CD4-positive, alpha-beta memory T cell (primary cell): ENCODE results near the gene ENTPD3. TPM values are rescaled to one million over a fixed set of nuclear protein-coding genes. Genes with fewer than 3 reads are reported as not detected.
A peak's percentile ranks its signal among the peaks of the same experiment; 100 is the strongest.

Source experiments
- CTCF ChIA-PET: fragments of 350-600 bp; sonication (Branson Sonifier 250); formaldehyde crosslinking; loops from one replicate; lab custom pipeline; 2021; ENCODE audit warnings: inconsistent platforms; ENCODE audit not compliant: partially characterized antibody; lab: Charles Lee
- POLR2A ChIA-PET: fragments of 350-600 bp; sonication (Branson Sonifier 250); formaldehyde crosslinking; loops from one replicate; lab custom pipeline; 2021; ENCODE audit not compliant: partially characterized antibody; lab: Charles Lee
- DNase-seq, 5 donors: peaks; one replicate each; pipeline versions ENCODE4 v3.0.0 to v3.0.0-alpha.2; 2020 to 2022; ENCODE audit warnings: mixed read lengths in 1 of 5
- H3K27ac ChIP-seq: one replicate; pipeline ENCODE4 v1.7.0; 2013; ENCODE audit warnings: low read depth, low read length
- H3K27me3 ChIP-seq: 2 replicates; pipeline ENCODE4 v1.7.0; 2013; ENCODE audit warnings: mild to moderate bottlenecking, low read length, moderate library complexity; ENCODE audit not compliant: insufficient read depth
- H3K36me3 ChIP-seq: 2 replicates; pipeline ENCODE4 v1.7.0; 2013; ENCODE audit warnings: mild to moderate bottlenecking, low read length, moderate library complexity; ENCODE audit not compliant: insufficient read depth
- H3K4me1 ChIP-seq: 2 replicates; pipeline ENCODE4 v1.7.0; 2013; ENCODE audit warnings: mild to moderate bottlenecking, low read length, moderate library complexity; ENCODE audit not compliant: insufficient read depth
- H3K4me3 ChIP-seq, 2 donors: one replicate each; pipeline ENCODE4 v1.7.0; 2013; ENCODE audit warnings: low read length in 2 of 2, mild to moderate bottlenecking in 1 of 2
- H3K9me3 ChIP-seq, 2 donors: one replicate each; pipeline ENCODE4 v1.7.0; 2013; ENCODE audit warnings: low read length in 2 of 2, control low read depth in 1 of 2; ENCODE audit not compliant: control insufficient read depth in 1 of 2
- H3K27ac Mint-ChIP-seq, 7 donors: one replicate each; pipeline ENCODE4 v1.8.0; 2020 to 2021; ENCODE audit warnings: mixed read lengths in 7 of 7, mild to moderate bottlenecking in 6 of 7, inconsistent platforms in 3 of 7, moderate library complexity in 3 of 7
- H3K27me3 Mint-ChIP-seq, 2 donors: one replicate each; pipeline ENCODE4 v1.8.0; 2020 to 2021; ENCODE audit warnings: mixed read lengths in 2 of 2
- H3K36me3 Mint-ChIP-seq, 2 donors: one replicate each; pipeline ENCODE4 v1.8.0; 2020 to 2021; ENCODE audit warnings: mixed read lengths in 2 of 2, inconsistent platforms in 1 of 2, mild to moderate bottlenecking in 1 of 2
- H3K4me1 Mint-ChIP-seq, 4 donors: one replicate each; pipeline ENCODE4 v1.8.0; 2020 to 2021; ENCODE audit warnings: mixed read lengths in 4 of 4, mild to moderate bottlenecking in 1 of 4
- H3K4me3 Mint-ChIP-seq, 8 donors: one replicate each; pipeline ENCODE4 v1.8.0; 2020 to 2021; ENCODE audit warnings: mixed read lengths in 8 of 8, mild to moderate bottlenecking in 7 of 8, moderate library complexity in 6 of 8, inconsistent platforms in 3 of 8
- H3K9me3 Mint-ChIP-seq, 8 donors: one replicate each; pipeline ENCODE4 v1.8.0; 2020 to 2021; ENCODE audit warnings: mixed read lengths in 8 of 8, mild to moderate bottlenecking in 5 of 8, inconsistent platforms in 3 of 8, moderate library complexity in 1 of 8
- intact Hi-C: fragments of 100-400 bp; cut with micrococcal nuclease; formaldehyde crosslinking; loops from one replicate; pipeline ENCODE4 v1.15.1; 2023
- polyA plus RNA-seq, 2 donors: library from polyadenylated mRNA; unstranded; fragments of 300-500 nt; fragmentation: Illumina TruSeq; gene quantifications; one replicate each; pipeline ENCODE4 v1.2.3, GENCODE V29; 2021
- total RNA-seq, 2 experiments: library from RNA; stranded (reverse); gene quantifications; one replicate each; pipeline ENCODE4 v1.2.3, GENCODE V29; 2021

The ENTPD3 gene
- total RNA-seq (not detected), polyA plus RNA-seq (not detected)

- POLR2A ChIA-PET = no interaction called here
Observed at GRCh38 chr3:40387001-40387894, at the start of gene ENTPD3. TSS of gene ENTPD3 (plus strand) at chr3:40387184. CDS start at chr3:40388058, 874 bp downstream.

GRCh38 chr3:40339871-40340270, 47.1 kb upstream of the ENTPD3 start:
- Histone ChIP-seq H3K27ac (no peak overlapping the region), H3K36me3 (no peaks in the 10 kb centered on the region), H3K9me3 (no peaks in the 10 kb centered on the region), H3K4me3 (no peak overlapping the region), H3K27me3 (no peaks in the 10 kb centered on the region), H3K4me1 (no peaks in the 10 kb centered on the region)
- Mint-ChIP-seq H3K27ac (no peak overlapping the region), H3K27me3 (peaks cover 2 to 3% of the 10 kb centered on the region in 2 donors), H3K36me3 (no peaks in the 10 kb centered on the region), H3K9me3 (no peaks in the 10 kb centered on the region), H3K4me3 (no peak overlapping the region), H3K4me1 (peaks cover 0 to 2% (median 0%) of the 10 kb centered on the region in 4 donors)
- CTCF ChIA-PET = interaction anchor here (0.8 to 1.3 kb wide), 5 partner anchors 8 to 1758 kb away, joined by 3 to 7 read pairs (median 3); no protein-coding TSS in a partner anchor
- POLR2A ChIA-PET = no interaction called here
- intact Hi-C loops = no loop called here
- DNase-seq = no peak

More at GRCh38 chr3:40387001-40387894, at the start of gene ENTPD3:
- H3K9me3 Mint-ChIP-seq = peaks cover 0 to 3% (median 0%) of the 10 kb centered on the region in 8 donors
- peaks cover 4 to 15% (median 8%) of the 10 kb centered on the region in 4 donors for H3K4me1 Mint-ChIP-seq
- Histone ChIP-seq H3K27ac (no peak within 1 kb of the TSS), H3K9me3 (no peaks in the 10 kb centered on the region), H3K36me3 (no peaks in the 10 kb centered on the region), H3K4me1 (peaks cover 4% of the 10 kb centered on the region), H3K4me3 (no peak within 1 kb of the TSS), H3K27me3 (no peaks in the 10 kb centered on the region)
- intact Hi-C loops = no loop called here
- H3K36me3 Mint-ChIP-seq = peaks cover 0 to 6% of the 10 kb centered on the region in 2 donors
- H3K4me3 Mint-ChIP-seq = peak within 1 kb of the TSS; percentile 69 to 88 (median 78)
- DNase-seq = peak in 4 of 5 donors; percentile 1 to 23 (median 20)
- CTCF ChIA-PET = interaction anchor here (1.2 kb wide), 1 partner anchor 53 kb away, joined by 3 read pairs; no protein-coding TSS in a partner anchor
- peaks cover 19 to 45% of the 10 kb centered on the region in 2 donors for H3K27me3 Mint-ChIP-seq
- peak within 1 kb of the TSS in 1 of 7 donors; percentile 82 for H3K27ac Mint-ChIP-seq

- H3K4me3 Mint-ChIP-seq = no peak overlapping the region
- H3K9me3 Mint-ChIP-seq = peaks cover 0 to under 1% (median 0%) of the 10 kb centered on the region in 8 donors
- DNase-seq = no peak
- peaks cover 0 to 2% (median 0%) of the 10 kb centered on the region in 4 donors for H3K4me1 Mint-ChIP-seq
- H3K27ac ChIP-seq = no peak overlapping the region
- intact Hi-C loops = no loop called here
- no peaks in the 10 kb centered on the region for H3K36me3 ChIP-seq
- H3K4me3 ChIP-seq = no peak overlapping the region
- H3K36me3 Mint-ChIP-seq = no peaks in the 10 kb centered on the region
- H3K27ac Mint-ChIP-seq = no peak overlapping the region
- H3K27me3 Mint-ChIP-seq = peaks cover 2 to 3% of the 10 kb centered on the region in 2 donors
- CTCF ChIA-PET = interaction anchor here (0.8 to 1.3 kb wide), 5 partner anchors 12 to 1757 kb away, joined by 3 to 7 read pairs (median 3); no protein-coding TSS in a partner anchor
- no peaks in the 10 kb centered on the region for H3K4me1 ChIP-seq
- H3K9me3 ChIP-seq = no peaks in the 10 kb centered on the region
- POLR2A ChIA-PET = no interaction called here
- no peaks in the 10 kb centered on the region for H3K27me3 ChIP-seq
Observed at GRCh38 chr3:40340541-40341170, 46.3 kb upstream of the ENTPD3 start.

- DNase-seq = no peak
- ChIA-PET CTCF (interaction anchor here (0.7 to 1.1 kb wide), 2 partner anchors 26 to 105 kb away, joined by 3 to 4 read pairs; no protein-coding TSS in a partner anchor), POLR2A (no interaction called here)
- peaks cover 0 to 2% (median 0%) of the 10 kb centered on the region in 4 donors for H3K4me1 Mint-ChIP-seq
- Histone ChIP-seq H3K27me3 (no peaks in the 10 kb centered on the region), H3K27ac (no peak overlapping the region), H3K4me3 (no peak overlapping the region), H3K4me1 (no peaks in the 10 kb centered on the region), H3K36me3 (no peaks in the 10 kb centered on the region), H3K9me3 (no peaks in the 10 kb centered on the region)
- no peaks in the 10 kb centered on the region for H3K36me3 Mint-ChIP-seq
- H3K27me3 Mint-ChIP-seq = peaks cover 2 to 3% of the 10 kb centered on the region in 2 donors
- intact Hi-C loops = no loop called here
- H3K27ac Mint-ChIP-seq = no peak overlapping the region
- peaks cover 0 to 3% (median 0%) of the 10 kb centered on the region in 8 donors for H3K9me3 Mint-ChIP-seq
- no peak overlapping the region for H3K4me3 Mint-ChIP-seq
Observed at GRCh38 chr3:40341671-40342070, 45.3 kb upstream of the ENTPD3 start.

GRCh38 chr3:40350529-40350928, 36.5 kb upstream of the ENTPD3 start:
- POLR2A ChIA-PET = no interaction called here
- Histone ChIP-seq H3K4me1 (no peaks in the 10 kb centered on the region), H3K9me3 (no peaks in the 10 kb centered on the region), H3K4me3 (no peak overlapping the region), H3K36me3 (no peaks in the 10 kb centered on the region), H3K27ac (no peak overlapping the region), H3K27me3 (no peaks in the 10 kb centered on the region)
- intact Hi-C loops = no loop called here
- peaks cover 10 to 14% of the 10 kb centered on the region in 2 donors for H3K27me3 Mint-ChIP-seq
- H3K4me3 Mint-ChIP-seq = no peak overlapping the region
- CTCF ChIA-PET = no interaction called here
- no peak for DNase-seq
- H3K27ac Mint-ChIP-seq = no peak overlapping the region
- H3K4me1 Mint-ChIP-seq = no peaks in the 10 kb centered on the region
- peaks cover 2 to 23% (median 14%) of the 10 kb centered on the region in 8 donors for H3K9me3 Mint-ChIP-seq
- no peaks in the 10 kb centered on the region for H3K36me3 Mint-ChIP-seq

- peaks cover 2 to 14% (median 8%) of the 10 kb centered on the region in 8 donors for H3K9me3 Mint-ChIP-seq
- H3K36me3 Mint-ChIP-seq = no peaks in the 10 kb centered on the region
- Histone ChIP-seq H3K4me3 (no peak overlapping the region), H3K27me3 (no peaks in the 10 kb centered on the region), H3K9me3 (no peaks in the 10 kb centered on the region), H3K36me3 (no peaks in the 10 kb centered on the region), H3K4me1 (no peaks in the 10 kb centered on the region), H3K27ac (no peak overlapping the region)
- DNase-seq = no peak
- POLR2A ChIA-PET = no interaction called here
- H3K4me3 Mint-ChIP-seq = no peak overlapping the region
- no peaks in the 10 kb centered on the region for H3K4me1 Mint-ChIP-seq
- H3K27me3 Mint-ChIP-seq = peaks cover 14 to 23% of the 10 kb centered on the region in 2 donors
- CTCF ChIA-PET = no interaction called here
- intact Hi-C loops = no loop called here
- no peak overlapping the region for H3K27ac Mint-ChIP-seq
Observed at GRCh38 chr3:40355410-40355809, 31.6 kb upstream of the ENTPD3 start.

GRCh38 chr3:40358454-40358853, 28.5 kb upstream of the ENTPD3 start:
- CTCF ChIA-PET = no interaction called here
- no peak for DNase-seq
- no peaks in the 10 kb centered on the region for H3K36me3 ChIP-seq

More at GRCh38 chr3:40358454-40358853, 28.5 kb upstream of the ENTPD3 start:
- no peaks in the 10 kb centered on the region for H3K36me3 Mint-ChIP-seq
- Histone ChIP-seq H3K27ac (no peak overlapping the region), H3K27me3 (no peaks in the 10 kb centered on the region), H3K9me3 (no peaks in the 10 kb centered on the region), H3K4me1 (no peaks in the 10 kb centered on the region), H3K4me3 (no peak overlapping the region)
- H3K4me3 Mint-ChIP-seq = no peak overlapping the region
- no peak overlapping the region for H3K27ac Mint-ChIP-seq
- peaks cover 16 to 24% of the 10 kb centered on the region in 2 donors for H3K27me3 Mint-ChIP-seq
- POLR2A ChIA-PET = no interaction called here
- H3K4me1 Mint-ChIP-seq = no peaks in the 10 kb centered on the region
- intact Hi-C loops = no loop called here
- H3K9me3 Mint-ChIP-seq = peaks cover 0 to 5% (median 1%) of the 10 kb centered on the region in 8 donors
